Regular cardiac myocyte (primary cell): ENCODE results near the gene FAM151B. TPM values are rescaled to one million over a fixed set of nuclear protein-coding genes. Genes with fewer than 3 reads are reported as not detected.

Source experiments
- total RNA-seq: library from RNA; depleted of rRNA; stranded (reverse); fragments of >200 nt; gene quantifications from 2 replicates; pipeline ENCODE4 v1.2.3, GENCODE V29; 2014

Gene FAM151B
- 3.8 and 7.0 TPM in 2 replicates for total RNA-seq

GRCh38 chr5:80487829-80488721, at the start of gene FAM151B:
Gene FAM151B (plus strand): TSS chr5:80488100. CDS start chr5:80488124, 24 bp downstream.

GRCh38 chr5:80569961-80570786, 82.3 kb downstream of the FAM151B start, which contains the start of gene ANKRD34B:
Gene ANKRD34B (minus strand): TSS chr5:80570280. CDS start chr5:80560019, 10,261 bp downstream.

Other genes starting within 250 kb of the FAM151B start
- 12.7 and 27.1 TPM in 2 replicates for gene SERINC5, start 232.1 kb upstream of the FAM151B start, total RNA-seq
- not detected in 2 replicates for gene SPZ1, start 168.1 kb upstream of the FAM151B start, total RNA-seq
- 26.1 and 32.7 TPM in 2 replicates for gene ZFYVE16, start 80.0 kb upstream of the FAM151B start, total RNA-seq
- not detected in 2 replicates for gene ANKRD34B, start 82.2 kb downstream of the FAM151B start, total RNA-seq
- 15.2 and 16.1 TPM in 2 replicates for gene MSH3, start 166.6 kb downstream of the FAM151B start, total RNA-seq
- 5.4 and 39.7 TPM in 2 replicates for gene DHFR, start 166.9 kb downstream of the FAM151B start, total RNA-seq